ENCODE results near the gene SLC25A36. TPM values are rescaled to one million over a fixed set of nuclear protein-coding genes. Genes with fewer than 3 reads are reported as not detected.

Gene SLC25A36
- total and polyA plus RNA-seq, 2 of the 4 experiments (the other 2 are of a cell fraction) = 31.3 to 76.7 TPM

DNA sequence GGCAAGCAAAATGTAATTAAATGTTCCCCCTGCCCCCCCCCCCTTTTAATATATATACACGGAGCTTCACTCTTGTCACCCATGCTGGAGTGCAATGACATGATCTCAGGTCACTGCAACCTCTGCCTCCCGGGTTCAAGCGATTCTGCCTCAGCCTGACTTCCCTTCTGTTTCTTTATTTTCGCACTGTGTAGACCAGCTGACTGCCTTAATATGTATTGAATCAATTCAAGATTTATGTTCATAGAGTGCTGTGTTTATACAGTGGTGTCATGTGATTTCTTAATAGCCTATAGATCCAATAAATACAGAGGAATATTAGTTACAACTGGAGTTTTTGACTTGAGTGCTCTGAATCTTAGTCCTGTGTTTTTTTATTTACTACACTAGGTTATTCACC lies 39.0 kb downstream of the SLC25A36 start:
- H2BK15ac ChIP-seq (ENCODE audit: low read depth, low read length) = no peak overlapping the region
- in situ Hi-C loops (cut with MboI; ENCODE audit: low sequenced_read_pairs) = no loop called here
- TF ChIP-seq MAZ (IDR thresholded peaks at IDR 0.05; ENCODE audit: borderline replicate concordance, low read depth, low read length) (no peak), CEBPB (IDR thresholded peaks at IDR 0.05; ENCODE audit: low read depth, low read length) (no peak), MXI1 (IDR thresholded peaks at IDR 0.05; ENCODE audit: borderline replicate concordance, low read depth, low read length) (no peak), RCOR1 (IDR thresholded peaks at IDR 0.05; ENCODE audit: insufficient replicate concordance, low read length) (no peak), CHD1 (IDR thresholded peaks at IDR 0.05; ENCODE audit: low read depth, low read length) (no peak), RFX5 (IDR thresholded peaks at IDR 0.05; ENCODE audit: low read depth, low read length) (no peak), BHLHE40 (IDR thresholded peaks at IDR 0.05; ENCODE audit: low read depth, low read length) (no peak), SMC3 (IDR thresholded peaks at IDR 0.05; ENCODE audit: low read depth, low read length) (no peak), RAD21 (IDR thresholded peaks at IDR 0.05; ENCODE audit: low read length) (no peak), NFE2L2 (IDR thresholded peaks at IDR 0.05; ENCODE audit: low read depth, low read length) (no peak), POLR2A (IDR thresholded peaks at IDR 0.05; ENCODE audit: low read depth, low read length) (no peak), MAFK (IDR thresholded peaks at IDR 0.05; ENCODE audit: low read depth, low read length) (no peak)
- TF ChIP-seq, protein P1, sequence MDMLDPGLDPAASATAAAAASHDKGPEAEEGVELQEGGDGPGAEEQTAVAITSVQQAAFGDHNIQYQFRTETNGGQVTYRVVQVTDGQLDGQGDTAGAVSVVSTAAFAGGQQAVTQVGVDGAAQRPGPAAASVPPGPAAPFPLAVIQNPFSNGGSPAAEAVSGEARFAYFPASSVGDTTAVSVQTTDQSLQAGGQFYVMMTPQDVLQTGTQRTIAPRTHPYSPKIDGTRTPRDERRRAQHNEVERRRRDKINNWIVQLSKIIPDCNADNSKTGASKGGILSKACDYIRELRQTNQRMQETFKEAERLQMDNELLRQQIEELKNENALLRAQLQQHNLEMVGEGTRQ (IDR thresholded peaks at IDR 0.05; ENCODE audit: low read depth, low read length) = no peak
- TF ChIP-seq, protein P2, sequence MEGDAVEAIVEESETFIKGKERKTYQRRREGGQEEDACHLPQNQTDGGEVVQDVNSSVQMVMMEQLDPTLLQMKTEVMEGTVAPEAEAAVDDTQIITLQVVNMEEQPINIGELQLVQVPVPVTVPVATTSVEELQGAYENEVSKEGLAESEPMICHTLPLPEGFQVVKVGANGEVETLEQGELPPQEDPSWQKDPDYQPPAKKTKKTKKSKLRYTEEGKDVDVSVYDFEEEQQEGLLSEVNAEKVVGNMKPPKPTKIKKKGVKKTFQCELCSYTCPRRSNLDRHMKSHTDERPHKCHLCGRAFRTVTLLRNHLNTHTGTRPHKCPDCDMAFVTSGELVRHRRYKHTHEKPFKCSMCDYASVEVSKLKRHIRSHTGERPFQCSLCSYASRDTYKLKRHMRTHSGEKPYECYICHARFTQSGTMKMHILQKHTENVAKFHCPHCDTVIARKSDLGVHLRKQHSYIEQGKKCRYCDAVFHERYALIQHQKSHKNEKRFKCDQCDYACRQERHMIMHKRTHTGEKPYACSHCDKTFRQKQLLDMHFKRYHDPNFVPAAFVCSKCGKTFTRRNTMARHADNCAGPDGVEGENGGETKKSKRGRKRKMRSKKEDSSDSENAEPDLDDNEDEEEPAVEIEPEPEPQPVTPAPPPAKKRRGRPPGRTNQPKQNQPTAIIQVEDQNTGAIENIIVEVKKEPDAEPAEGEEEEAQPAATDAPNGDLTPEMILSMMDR (conservative IDR thresholded peaks at IDR 0.05; ENCODE audit: low read depth, low read length) = no peak
- TF ChIP-seq, protein P3, sequence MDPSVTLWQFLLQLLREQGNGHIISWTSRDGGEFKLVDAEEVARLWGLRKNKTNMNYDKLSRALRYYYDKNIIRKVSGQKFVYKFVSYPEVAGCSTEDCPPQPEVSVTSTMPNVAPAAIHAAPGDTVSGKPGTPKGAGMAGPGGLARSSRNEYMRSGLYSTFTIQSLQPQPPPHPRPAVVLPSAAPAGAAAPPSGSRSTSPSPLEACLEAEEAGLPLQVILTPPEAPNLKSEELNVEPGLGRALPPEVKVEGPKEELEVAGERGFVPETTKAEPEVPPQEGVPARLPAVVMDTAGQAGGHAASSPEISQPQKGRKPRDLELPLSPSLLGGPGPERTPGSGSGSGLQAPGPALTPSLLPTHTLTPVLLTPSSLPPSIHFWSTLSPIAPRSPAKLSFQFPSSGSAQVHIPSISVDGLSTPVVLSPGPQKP (IDR thresholded peaks at IDR 0.05; ENCODE audit: borderline replicate concordance, low read depth, low read length) = no peak

More for the DNA sequence above, 39.0 kb downstream of the SLC25A36 start:
- Histone ChIP-seq H3K36me3 (ENCODE audit: control insufficient read depth, insufficient read depth, low read length) (0 out of 2 replicates have a peak, but pooled peaks cover 3% of the 10 kb centered on the region), H2AK9ac (replicated peaks; ENCODE audit: low read depth, low read length, poor library complexity) (no peak overlapping the region), H2AFZ (replicated peaks; ENCODE audit: low read length, poor library complexity) (no peak overlapping the region), H2BK120ac (ENCODE audit: low read depth, low read length) (no peak overlapping the region), H3K4me2 (ENCODE audit: low read depth, low read length) (no peak overlapping the region), H3K4me3 (ENCODE audit: insufficient read depth, low read depth, low read length) (no peak overlapping the region), H2AK5ac (ENCODE audit: low read depth, low read length) (no peak overlapping the region), H3K9me1 (ENCODE audit: insufficient read depth, low read length) (no peaks in the 10 kb centered on the region), H3K27me3 (ENCODE audit: control insufficient read depth, insufficient read depth, low read length) (no peaks in the 10 kb centered on the region), H4K20me1 (ENCODE audit: insufficient read depth, low read length) (no peaks in the 10 kb centered on the region), H3K4me1 (ENCODE audit: control insufficient read depth, insufficient read depth, low read length) (no peaks in the 10 kb centered on the region), H3K18ac (ENCODE audit: low read depth, low read length) (no peak overlapping the region), H3K27ac (ENCODE audit: insufficient read depth, low read length) (no peak overlapping the region), H3K23ac (ENCODE audit: low read depth, low read length) (no peak overlapping the region), H3K14ac (replicated peaks; ENCODE audit: low read depth, low read length) (no peak overlapping the region), H3K9ac (ENCODE audit: low read depth, low read length) (no peak overlapping the region), H3K9me3 (ENCODE audit: control insufficient read depth, insufficient read depth, low read length) (no peaks in the 10 kb centered on the region), H4K5ac (ENCODE audit: low read depth, low read length) (no peak overlapping the region), H4K8ac (ENCODE audit: low read depth in 2 of 2, low read length in 2 of 2) (no peak overlapping the region), H4K91ac (ENCODE audit: insufficient read depth, low read depth, low read length) (no peak overlapping the region), H3K4ac (ENCODE audit: low read depth, low read length) (no peak overlapping the region), H3K79me1 (ENCODE audit: low read depth in 1 of 2, low read length in 2 of 2) (no peaks in the 10 kb centered on the region), H3K56ac (ENCODE audit: extremely low read depth, insufficient read depth, low read length) (no peak overlapping the region), H2BK5ac (ENCODE audit: low read depth, low read length, poor library complexity, severe bottlenecking) (no peak overlapping the region), H2BK20ac (ENCODE audit: low read depth, low read length) (no peak overlapping the region)
- no CpG with 5 or more reads among the region's 4 CpGs for whole genome bisulfite sequencing, 2 experiments (ENCODE audit: extremely low coverage in 2 of 2, insufficient read length in 1 of 2)
- ATAC-seq (ENCODE audit: low read depth) (no peak), DNase-seq (no peak)
- dilution Hi-C loops (cut with HindIII; ENCODE audit: low sequenced_read_pairs, unreplicated experiment) (loop anchor here (25.0 kb wide), 1 partner anchor 207 kb away; no protein-coding TSS in a partner anchor), intact Hi-C loops (cut with micrococcal nuclease) (no loop called here)
- BruUV-seq (replicated peaks) = no TSS peak
- ChIA-PET CTCF (no interaction called here), POLR2A (ENCODE audit: unreplicated experiment) (no interaction called here)

Measured in IMR-90 (cell line).